Measurements from ENCODE around the gene ARL3. TPM values are rescaled to one million over a fixed set of nuclear protein-coding genes. Genes with fewer than 3 reads are reported as not detected.

The ARL3 gene
- total RNA-seq, 1 experiment from 2014 or later, result 16.5 TPM

DNA sequence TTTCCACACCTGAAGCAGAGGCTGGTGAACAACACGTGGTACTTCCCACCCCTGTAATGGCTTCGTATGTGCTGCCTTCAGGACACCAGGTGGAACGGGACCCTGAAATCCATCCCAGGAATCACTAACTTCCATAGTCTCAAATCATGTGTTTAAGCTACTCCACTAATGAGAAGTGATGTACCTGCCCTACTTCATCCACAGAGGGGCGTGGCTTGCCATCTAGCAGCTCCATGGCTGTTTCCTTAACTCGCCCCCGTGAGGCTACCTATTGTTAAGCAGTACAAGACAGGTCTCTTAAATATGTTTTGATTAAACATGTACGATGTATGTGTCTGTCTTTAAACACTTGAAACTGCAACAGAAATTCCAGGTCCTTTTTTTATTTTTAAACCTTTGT is 31.8 kb downstream of the ARL3 start:
- Histone ChIP-seq H4K91ac (ENCODE audit: insufficient read length, low read depth, low read length) (no peak overlapping the region), H3K23me2 (ENCODE audit: insufficient read length, low read depth, low read length, poor library complexity, severe bottlenecking) (no peaks in the 10 kb centered on the region), H2BK20ac (ENCODE audit: low read depth, low read length, poor library complexity, severe bottlenecking) (no peak overlapping the region), H3K4ac (ENCODE audit: low read depth, low read length) (no peak overlapping the region), H4K5ac (ENCODE audit: insufficient read length, low read depth, low read length) (no peak overlapping the region), H3K27ac (ENCODE audit: insufficient read length, low read depth, low read length) (no peak overlapping the region), H3K23ac (ENCODE audit: insufficient read length, low read depth, low read length) (no peak overlapping the region), H3K9ac (ENCODE audit: extremely low read depth, insufficient read length, low read length) (no peak overlapping the region), H3K27me3 (ENCODE audit: insufficient read depth, low read length) (no peaks in the 10 kb centered on the region), H2BK120ac (ENCODE audit: low read depth, low read length, poor library complexity, severe bottlenecking) (no peak overlapping the region), H2AFZ (ENCODE audit: low read length) (no peak overlapping the region), H2BK12ac (ENCODE audit: insufficient read length, low read depth, low read length) (no peak overlapping the region), H4K20me1 (ENCODE audit: control insufficient read depth, insufficient read depth, insufficient read length) (no peaks in the 10 kb centered on the region), H3K9me3 (ENCODE audit: control insufficient read depth, low read depth, low read length) (no peaks in the 10 kb centered on the region), H3K79me2 (ENCODE audit: insufficient read depth, low read length) (no peaks in the 10 kb centered on the region), H3K18ac (ENCODE audit: insufficient read length, low read depth, low read length) (no peak overlapping the region), H2AK5ac (ENCODE audit: insufficient read length, low read length) (no peak overlapping the region), H3K14ac (ENCODE audit: insufficient read depth, low read length) (no peak overlapping the region), H3T11ph (ENCODE audit: low read length) (no peak overlapping the region), H3K56ac (ENCODE audit: insufficient read length, low read depth, low read length) (no peak overlapping the region), H2BK15ac (ENCODE audit: low read depth, low read length) (no peak overlapping the region), H2BK5ac (ENCODE audit: insufficient read length, low read length) (no peak overlapping the region), H4K8ac (replicated peaks; ENCODE audit: insufficient read length, low read depth, low read length) (no peak overlapping the region), H3K79me1 (ENCODE audit: insufficient read depth, low read depth, low read length, poor library complexity, severe bottlenecking) (no peaks in the 10 kb centered on the region), H3K4me2 (ENCODE audit: insufficient read depth, insufficient read length, low read length) (no peak overlapping the region), H3K4me1 (ENCODE audit: insufficient read depth, low read length) (no peaks in the 10 kb centered on the region; the same call in 1 of the 2 replicates)
- no peak for TF ChIP-seq CTCF (conservative IDR thresholded peaks at IDR 0.05)
- no CpG with 5 or more reads among the region's 7 CpGs for WGBS (ENCODE audit: extremely low coverage, insufficient read length, low lambda C conversion rate)
- Mint-ChIP-seq H3K9me3 (no peaks in the 10 kb centered on the region), H3K4me1 (peaks cover 21 to 27% of the 10 kb centered on the region in 2 experiments), H3K4me3 (no peak overlapping the region), H3K27ac (no peak overlapping the region), H3K27me3 (ENCODE audit: low read depth) (no peaks in the 10 kb centered on the region), H3K36me3 (ENCODE audit: insufficient read depth in 1 of 3, low read depth in 3 of 3) (peaks cover 16 to 39% (median 34%) of the 10 kb centered on the region in 3 experiments; a peak in 6 of 7 replicates)
- DNase-seq, result no peak
